BJ (cell line): Measurements from ENCODE around the gene SUPT3H. TPM values are rescaled to one million over a fixed set of nuclear protein-coding genes. Genes with fewer than 3 reads are reported as not detected.
A peak's percentile ranks its signal among the peaks of the same experiment; 100 is the strongest.

Experiments used
- CTCF ChIA-PET: fragments of 350-600 bp; formaldehyde crosslinking; extraction: SDS; loops from one replicate; lab custom pipeline; 2021; ENCODE audit warnings: antibody characterized with exemption, inconsistent platforms; lab: Yijun Ruan, JAX
- POLR2A ChIA-PET: fragments of 300-600 bp; sonication (Branson Sonifier 250); formaldehyde crosslinking; extraction: SDS; loops from one replicate; lab custom pipeline; 2021; ENCODE audit warnings: antibody characterized with exemption; lab: Charles Lee
- DNase-seq: peaks from one replicate; pipeline ENCODE4 v3.0.0-alpha.2; 2011; ENCODE audit warnings: low read depth
- H3K27me3 ChIP-seq: 2 replicates; pipeline ENCODE4 v1.6.0; 2011; ENCODE audit warnings: low read length; ENCODE audit not compliant: control insufficient read depth, insufficient read depth
- H3K36me3 ChIP-seq: 2 replicates; pipeline ENCODE4 v1.5.1; 2011; ENCODE audit warnings: low read length; ENCODE audit not compliant: control insufficient read depth, insufficient read depth
- H3K4me3 ChIP-seq: 2 replicates; pipeline ENCODE4 v1.5.1; 2011; ENCODE audit warnings: low read depth, mild to moderate bottlenecking, control low read depth, low read length
- CTCF ChIP-seq: IDR thresholded peaks from 2 replicates; pipeline ENCODE4 v1.5.1; 2011; ENCODE audit warnings: low read depth, mild to moderate bottlenecking, control low read depth, inconsistent platforms, low read length, moderate library complexity; ENCODE audit not compliant: insufficient read depth
- polyA plus RNA-seq: library from polyadenylated mRNA; depleted of rRNA; stranded (reverse); fragments of >200 nt; gene quantifications from 2 replicates; pipeline ENCODE4 v1.2.3, GENCODE V29; 2011

Gene SUPT3H
- polyA plus RNA-seq, 1 experiment: 7.8 TPM

GRCh38 chr6:45078432-45078831, 299.3 kb downstream of the SUPT3H start:
- POLR2A ChIA-PET: no interaction called here
- CTCF ChIA-PET: no interaction called here
- TF ChIP-seq CTCF: no peak
- Histone ChIP-seq H3K4me3 (no peak overlapping the region), H3K27me3 (no peaks in the 10 kb centered on the region), H3K36me3 (no peaks in the 10 kb centered on the region)
- DNase-seq: no peak

GRCh38 chr6:45076217-45076930, 301.4 kb downstream of the SUPT3H start:
- no peaks in the 10 kb centered on the region for H3K27me3 ChIP-seq
- no peak overlapping the region for H3K4me3 ChIP-seq
- CTCF ChIA-PET: interaction anchor here (0.6 to 0.9 kb wide), 2 partner anchors 10 to 667 kb away, joined by 3 to 4 read pairs; no protein-coding TSS in a partner anchor
- POLR2A ChIA-PET: interaction anchor here (0.6 kb wide), 1 partner anchor 645 kb away, joined by 5 read pairs; no protein-coding TSS in a partner anchor
- H3K36me3 ChIP-seq: no peaks in the 10 kb centered on the region
- TF ChIP-seq CTCF: no peak
- DNase-seq: peak; percentile 5

GRCh38 chr6:45075246-45075645, 302.5 kb downstream of the SUPT3H start:
- ChIA-PET CTCF (no interaction called here), POLR2A (no interaction called here)
- no peaks in the 10 kb centered on the region for H3K36me3 ChIP-seq
- TF ChIP-seq CTCF: no peak
- H3K27me3 ChIP-seq: no peaks in the 10 kb centered on the region
- no peak overlapping the region for H3K4me3 ChIP-seq
- DNase-seq: peak; percentile 86

GRCh38 chr6:45074439-45074838, 303.3 kb downstream of the SUPT3H start:
- TF ChIP-seq CTCF: no peak
- Histone ChIP-seq H3K36me3 (no peaks in the 10 kb centered on the region), H3K4me3 (no peak overlapping the region), H3K27me3 (no peaks in the 10 kb centered on the region)
- ChIA-PET POLR2A (no interaction called here), CTCF (interaction anchor here (1.7 kb wide), 1 partner anchor 419 kb away, joined by 5 read pairs; no protein-coding TSS in a partner anchor)
- DNase-seq: no peak

GRCh38 chr6:45073771-45074170, 304.0 kb downstream of the SUPT3H start:
- no peaks in the 10 kb centered on the region for H3K36me3 ChIP-seq
- ChIA-PET POLR2A (no interaction called here), CTCF (interaction anchor here (1.2 to 1.7 kb wide), 2 partner anchors 64 to 418 kb away, joined by 3 to 5 read pairs; no protein-coding TSS in a partner anchor)
- no peak overlapping the region for H3K4me3 ChIP-seq
- DNase-seq: no peak
- no peak for TF ChIP-seq CTCF
- H3K27me3 ChIP-seq: no peaks in the 10 kb centered on the region
